HG02943 (cell line): Measurements from ENCODE around the gene NTF3.

ENCODE experiments used
- ATAC-seq: cut with Tn5 transposase; IDR thresholded peaks from one replicate; pipeline ENCODE4 v1.9.1; 2021; ENCODE audit warnings: mild to moderate bottlenecking, low read depth, moderate library complexity; ENCODE audit not compliant: unreplicated experiment

The NTF3 gene

DNA sequence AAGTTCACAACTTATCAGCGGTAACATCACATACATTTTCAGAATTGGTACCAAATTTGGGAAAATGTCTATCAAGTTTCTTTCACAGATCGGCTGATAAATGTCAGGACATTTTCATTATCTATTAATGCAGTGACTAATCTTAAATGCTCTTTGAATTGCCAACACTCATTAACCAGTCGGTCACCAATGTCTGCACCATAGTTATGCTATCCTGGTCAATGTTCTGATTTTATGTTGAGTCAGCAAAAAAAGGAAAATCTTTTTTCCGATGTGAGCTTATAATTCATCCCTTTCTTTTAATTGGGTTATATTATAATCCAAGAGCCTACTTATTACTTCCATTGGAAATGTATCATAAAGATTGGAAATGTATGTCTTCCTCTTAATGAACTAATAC, 77.2 kb downstream of the NTF3 start:
- ATAC-seq = no peak

DNA sequence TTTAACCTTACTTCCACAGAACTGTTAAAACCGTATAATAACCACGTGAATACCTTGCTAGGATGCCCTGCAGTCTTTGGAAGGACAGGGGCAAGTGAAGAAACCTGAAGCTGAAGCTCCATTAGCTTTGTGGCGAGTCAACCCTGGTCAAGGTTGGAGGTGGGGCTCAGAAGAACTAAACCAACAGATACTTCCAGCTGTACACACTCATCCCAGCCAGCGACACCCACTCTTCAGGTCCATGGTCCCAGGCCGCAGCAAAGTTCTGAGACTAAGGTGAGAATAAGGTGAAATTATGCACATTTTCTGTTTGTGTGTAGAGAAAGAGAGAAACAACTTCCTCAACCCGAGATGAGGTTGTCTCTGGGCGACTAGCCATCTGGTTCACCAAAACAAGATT, 77.6 kb downstream of the NTF3 start:
- ATAC-seq = no peak

DNA sequence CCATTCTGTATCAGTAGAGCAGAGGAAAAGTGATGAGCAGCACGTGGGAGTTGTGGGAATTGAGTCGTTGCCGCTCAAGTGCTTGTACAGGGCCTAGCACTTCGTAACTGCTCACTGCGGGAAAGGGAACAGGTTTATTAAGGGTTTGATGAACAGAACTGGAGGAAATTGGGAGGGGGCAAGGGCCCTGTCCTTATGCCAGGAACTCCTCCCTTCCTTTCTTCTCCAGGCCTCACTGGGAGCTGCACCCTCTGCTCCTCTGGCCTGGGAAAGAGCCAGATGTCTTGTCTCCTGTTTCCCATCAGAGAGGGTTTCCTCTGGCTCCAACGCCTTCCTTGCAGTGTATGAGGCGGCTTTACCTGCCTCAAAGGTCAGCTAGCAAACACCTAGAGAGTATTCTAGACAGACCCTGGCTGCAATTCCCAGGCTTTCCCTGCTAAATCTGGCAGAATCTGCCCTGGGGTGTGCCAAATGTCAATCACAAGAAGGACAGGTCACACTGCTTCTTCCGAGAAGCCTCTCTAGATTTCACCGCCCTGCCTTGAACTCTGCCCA, 78.4 kb downstream of the NTF3 start:
- no peak for ATAC-seq

DNA sequence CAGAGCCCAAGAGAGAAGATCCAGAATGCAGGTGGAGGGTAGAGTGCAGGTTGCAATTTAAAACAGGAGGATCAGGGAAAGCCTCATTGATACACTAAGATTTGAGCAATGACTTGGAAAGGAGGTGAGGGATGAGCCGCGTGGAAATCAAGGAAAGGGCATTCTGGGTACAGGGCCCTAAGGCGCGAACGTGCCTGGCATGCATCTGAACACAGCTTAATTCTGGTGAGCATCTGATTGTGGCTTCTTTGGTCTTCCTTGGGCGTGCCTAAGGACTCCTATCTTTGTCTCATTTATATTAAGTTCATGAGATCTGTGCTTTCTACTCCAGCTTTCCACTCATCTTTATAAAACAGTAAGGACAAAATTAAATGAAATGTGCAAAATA, 79.3 kb downstream of the NTF3 start:
- ATAC-seq = no peak

DNA sequence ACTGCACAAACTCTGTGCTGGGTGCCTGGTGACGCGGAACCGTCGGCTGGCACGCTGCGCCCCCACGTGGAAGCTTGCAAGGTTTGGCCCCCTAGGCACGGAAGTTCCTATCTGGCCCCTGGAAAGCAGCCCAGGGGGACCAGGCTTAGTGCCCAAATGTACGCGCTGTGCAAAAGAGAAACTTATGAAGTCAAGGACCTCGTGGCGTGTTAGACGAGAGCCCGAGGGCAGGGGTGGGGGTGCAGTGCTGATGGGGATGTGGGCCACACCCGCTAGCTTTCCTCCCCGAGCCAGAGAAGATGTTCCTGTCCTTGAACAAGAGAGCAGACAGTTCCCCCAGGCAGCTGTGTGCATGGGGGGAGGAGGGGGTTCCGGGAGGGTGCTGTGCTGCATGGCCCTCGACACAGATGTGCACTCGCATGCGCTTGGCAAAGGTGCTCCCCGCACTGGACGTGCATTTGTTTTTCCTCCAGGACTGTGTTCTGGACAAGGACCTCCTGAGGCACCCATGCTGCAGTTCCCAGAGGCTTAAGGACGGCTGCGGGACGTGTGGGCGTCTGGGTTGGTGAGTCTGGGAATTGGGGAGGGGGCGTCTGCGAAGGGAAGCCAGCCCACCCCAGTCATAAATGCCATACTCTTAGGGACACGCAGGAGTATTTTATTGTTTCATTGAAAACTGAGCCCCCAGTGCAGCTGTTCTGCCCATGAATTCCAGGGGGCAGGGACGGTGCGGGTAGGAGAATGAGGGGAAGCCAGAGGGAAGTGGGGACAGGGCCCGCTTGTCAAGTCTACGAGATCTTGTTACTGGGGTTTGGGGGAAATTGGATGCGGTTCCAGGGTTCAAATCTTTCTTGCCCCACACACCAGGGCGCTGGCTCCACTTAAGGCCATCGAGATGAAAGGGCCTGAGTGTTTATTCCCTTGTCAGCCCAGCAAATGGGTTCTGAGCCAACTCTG, 80.0 kb downstream of the NTF3 start:
- no peak for ATAC-seq

DNA sequence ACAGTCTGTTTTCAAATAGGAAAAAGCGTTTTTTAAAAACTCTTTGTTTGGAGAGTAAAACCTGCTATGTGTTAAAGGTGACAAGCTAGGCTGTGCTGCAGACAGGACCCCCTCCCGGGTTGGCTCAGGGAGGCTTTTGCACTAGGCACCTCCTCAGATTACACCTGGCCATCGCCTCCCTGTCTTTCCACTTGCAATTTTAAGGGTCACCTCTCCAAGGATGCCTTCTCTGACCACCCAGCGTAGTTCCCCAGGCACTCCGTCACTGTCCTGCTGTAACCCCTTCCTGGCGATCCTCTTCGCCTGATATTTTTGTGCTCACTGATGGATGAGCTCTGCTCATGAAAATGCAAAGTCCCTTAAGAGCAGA, 80.7 kb downstream of the NTF3 start:
- ATAC-seq = no peak

DNA sequence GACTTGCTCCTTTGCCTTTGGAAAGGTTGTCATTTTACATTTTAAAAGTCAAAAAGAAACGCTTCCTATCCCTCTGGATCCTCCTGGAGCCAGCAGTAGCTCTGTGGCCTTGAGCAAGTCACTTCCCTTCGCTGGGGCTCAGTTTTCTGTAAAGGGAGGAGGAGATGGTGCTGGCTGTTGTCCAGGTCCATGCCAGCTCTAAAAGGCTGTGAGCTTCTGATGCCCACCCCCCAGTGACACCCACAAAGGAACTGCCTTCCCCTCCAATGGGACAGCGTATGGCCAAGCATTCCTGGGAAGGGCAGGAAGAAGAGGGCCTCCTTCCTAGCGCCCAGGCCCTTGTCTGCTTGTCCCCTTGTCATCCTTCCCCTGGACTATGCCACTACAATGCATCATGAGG, 81.5 kb downstream of the NTF3 start:
- ATAC-seq = no peak

DNA sequence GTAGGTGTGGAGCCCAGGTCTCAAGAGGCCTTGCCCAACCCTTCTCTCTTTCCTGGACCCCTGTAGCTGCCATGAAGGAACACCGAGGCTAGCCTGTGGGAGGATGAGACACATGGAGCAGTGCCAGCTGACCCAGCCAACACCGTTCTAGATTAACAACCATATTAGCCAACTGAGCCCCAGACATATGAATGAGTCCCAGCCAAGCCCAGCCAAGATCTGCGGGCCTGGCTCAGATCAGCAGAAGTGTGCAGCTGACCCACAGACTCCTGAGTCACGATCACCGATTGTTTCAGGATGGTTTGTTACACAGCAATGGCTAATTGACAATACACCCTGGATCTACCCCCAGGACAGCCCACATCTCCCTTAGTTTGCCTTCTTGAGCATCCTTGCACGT, 82.1 kb downstream of the NTF3 start:
- ATAC-seq = no peak

DNA sequence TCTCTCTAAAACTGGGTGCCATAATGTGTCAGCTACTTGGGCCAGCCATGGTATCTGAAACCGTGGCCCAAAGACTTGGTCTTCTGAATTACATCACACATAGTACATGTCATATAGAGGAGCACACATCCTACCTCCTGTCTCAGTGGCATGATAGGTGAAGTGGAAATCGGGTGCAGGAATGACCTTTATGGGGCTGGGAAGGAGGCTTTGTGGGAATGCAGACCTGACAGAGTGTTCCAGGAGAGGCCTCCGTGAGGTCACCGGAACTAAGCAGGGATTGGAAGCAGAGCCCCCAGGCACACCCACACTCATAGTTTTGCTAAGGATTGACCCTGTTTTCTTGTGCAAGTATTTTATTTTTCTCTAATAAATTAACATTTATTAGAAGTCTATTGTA, 82.6 kb downstream of the NTF3 start:
- ATAC-seq = no peak

DNA sequence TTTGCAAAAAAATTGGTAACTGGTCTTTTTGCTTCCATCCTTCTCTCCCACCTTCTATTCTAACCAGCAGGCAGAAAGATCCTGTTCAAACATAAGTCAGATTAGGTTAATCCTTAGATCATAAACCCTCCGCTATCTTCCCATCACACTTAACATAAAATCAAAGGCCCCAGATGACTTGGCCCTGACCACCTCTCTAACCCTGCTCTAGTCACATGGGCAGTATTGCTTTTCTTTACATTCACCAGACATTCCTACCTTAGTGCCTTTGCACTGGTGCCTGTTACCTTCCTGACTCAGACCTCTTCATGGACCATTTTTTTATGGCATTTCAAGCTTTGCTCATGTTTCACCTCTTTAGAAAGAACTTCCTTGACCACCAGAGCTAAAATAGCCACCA, 83.5 kb downstream of the NTF3 start:
- no peak for ATAC-seq

DNA sequence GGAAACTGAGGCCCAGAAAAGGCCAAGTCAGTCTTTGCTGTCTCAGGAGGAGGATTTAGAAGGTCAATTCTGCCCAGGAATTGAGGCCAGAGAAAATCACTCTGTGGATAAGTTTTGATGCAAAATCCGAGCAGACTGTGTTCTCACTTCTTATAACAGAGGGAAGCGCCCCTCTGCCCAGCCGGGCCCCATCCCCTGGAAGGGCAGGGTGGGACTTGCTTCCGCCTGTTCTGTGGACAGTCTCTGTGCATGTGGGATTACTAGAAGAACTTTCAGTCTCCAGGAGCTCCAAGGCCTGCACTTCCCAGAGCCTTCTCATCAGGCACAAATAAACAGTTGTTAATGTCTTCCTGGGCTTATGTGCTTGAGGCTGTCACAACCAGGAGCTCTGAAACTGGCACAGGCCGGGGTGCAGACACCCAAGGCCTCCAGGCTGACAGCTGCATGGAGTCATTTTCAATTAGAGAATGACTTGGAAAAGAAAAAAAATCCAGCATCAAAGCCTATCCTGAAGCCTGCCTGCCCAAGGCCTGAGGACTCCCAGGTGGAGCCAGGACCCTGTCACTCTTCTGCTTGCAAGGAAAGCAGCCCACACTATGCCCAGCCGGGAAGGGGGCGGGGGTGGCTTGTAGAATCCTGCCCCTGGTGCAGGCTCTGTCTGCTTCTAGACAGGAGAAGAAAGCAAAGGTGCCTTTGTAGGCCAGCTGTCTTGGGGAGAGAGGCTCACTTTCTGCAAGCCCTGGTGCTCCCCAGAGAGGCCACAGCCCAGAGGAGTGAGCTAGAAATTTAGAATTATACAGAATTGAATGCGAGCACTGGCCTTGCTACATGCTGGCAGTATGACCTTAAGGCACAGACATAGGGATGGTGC, 84.7 kb downstream of the NTF3 start:
- no peak for ATAC-seq

DNA sequence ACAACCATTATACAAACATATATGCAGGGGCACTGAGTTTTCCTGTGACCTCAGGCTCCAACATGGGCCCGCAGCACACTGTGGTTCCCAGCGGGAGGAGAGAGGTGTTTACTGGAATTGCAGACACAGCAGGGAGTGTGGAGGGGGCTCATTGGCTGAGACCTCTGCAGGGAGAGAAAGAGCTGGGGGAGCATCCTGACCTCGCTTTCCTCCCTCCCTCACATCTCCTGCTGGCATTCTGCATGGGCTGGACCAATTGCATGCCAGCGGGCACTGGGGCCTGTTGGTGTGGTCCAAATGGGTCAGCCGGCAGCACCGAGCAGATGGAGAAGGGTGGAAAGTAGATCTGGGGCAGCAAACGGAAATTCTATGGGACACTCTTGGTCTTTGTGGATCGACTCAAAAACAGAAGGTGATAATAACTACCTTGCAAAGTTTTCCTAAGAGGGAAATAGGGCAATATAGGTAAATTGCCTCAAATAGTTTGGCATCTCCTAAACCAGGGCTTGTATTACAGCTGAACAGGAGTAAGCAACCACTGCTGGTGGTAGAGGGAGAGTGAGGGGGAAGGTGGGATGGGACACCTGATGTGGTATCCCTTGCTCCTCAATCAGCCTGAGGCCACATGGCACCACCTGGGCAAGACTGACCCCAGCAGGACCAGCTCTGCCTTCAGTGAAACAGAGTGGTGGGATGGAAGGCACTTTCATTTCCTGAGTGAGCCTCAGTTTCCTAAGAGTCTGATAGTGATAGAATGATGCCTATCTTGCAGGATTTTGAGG, 86.9 kb downstream of the NTF3 start:
- ATAC-seq = no peak

DNA sequence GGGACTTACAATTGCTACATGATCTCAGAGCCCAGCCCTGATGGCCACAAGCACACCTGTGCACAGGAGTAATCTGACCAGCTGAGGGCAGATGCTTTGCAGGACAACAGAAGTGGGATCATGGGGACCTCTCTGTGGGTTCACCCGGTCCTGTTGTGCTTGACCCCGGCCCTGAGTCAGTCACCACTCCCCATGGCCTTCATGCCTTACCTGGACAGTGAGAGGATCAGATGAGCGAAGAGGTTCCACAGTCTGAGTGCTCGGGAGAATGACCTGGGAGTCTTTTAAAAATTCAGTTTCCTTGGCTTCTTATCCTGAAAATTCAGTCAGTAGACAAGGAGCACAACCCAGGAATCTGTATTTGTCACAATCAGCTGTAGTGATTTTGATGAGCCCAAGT, 88.1 kb downstream of the NTF3 start:
- no peak for ATAC-seq

DNA sequence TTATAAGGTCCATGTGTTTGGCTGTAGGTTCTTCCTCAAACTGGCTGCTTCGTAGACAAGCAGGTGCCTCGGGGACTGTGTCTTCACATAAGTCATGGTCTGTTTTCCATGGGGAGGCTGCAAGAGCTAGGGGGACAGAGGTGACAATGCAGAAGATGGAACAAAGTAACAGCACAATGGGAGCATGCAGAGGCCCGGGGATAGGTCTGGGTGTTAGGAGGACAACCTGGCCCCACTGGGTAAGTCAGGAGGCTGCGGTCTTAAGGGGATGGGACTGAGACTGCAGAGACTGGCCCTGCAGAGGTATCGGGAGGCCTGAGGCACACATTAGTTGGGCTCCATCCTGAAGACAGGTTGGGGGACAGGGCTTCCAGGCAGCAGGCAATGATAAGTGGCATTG, 88.9 kb downstream of the NTF3 start:
- ATAC-seq = no peak

DNA sequence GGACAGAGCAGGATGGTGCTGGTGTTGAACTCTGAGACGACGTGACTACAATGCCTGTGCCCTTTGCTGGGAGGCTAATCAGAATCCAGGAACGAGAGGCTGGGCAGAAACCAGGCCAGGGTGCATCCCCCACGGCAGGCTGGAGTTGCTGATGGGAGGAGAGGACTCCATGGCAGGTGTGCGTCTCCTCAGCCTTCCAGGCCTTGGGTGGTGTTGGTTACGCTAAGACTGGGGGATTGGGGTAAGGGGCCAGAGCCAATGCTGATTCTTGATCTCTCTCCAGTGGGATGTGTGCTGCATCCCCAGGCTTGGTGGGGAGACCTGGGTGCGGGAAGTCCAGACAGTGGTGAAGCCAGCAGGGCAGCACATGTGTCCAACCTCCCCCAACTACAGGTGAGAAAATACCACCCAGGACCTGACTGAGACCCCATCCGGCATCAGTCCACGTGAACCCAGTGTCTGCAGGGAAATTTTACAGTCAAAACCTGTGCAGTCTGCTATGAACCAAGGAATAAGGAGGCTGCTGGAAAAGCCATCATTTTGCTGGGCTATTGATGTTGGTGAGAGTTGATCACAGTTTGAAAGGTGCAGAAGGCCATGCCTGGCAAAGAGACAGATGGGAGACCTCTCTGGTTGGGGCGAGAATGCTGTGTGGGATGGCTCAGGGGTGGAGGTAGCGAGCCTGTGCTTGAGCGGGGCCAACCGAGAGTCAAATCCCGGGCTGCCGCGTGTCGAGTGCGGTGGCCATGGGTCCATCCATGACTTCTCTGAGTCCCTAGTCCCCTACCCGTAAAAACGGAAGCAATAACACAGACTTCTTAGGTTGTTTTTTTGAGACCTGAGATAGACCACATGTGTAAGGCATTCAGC, 89.8 kb downstream of the NTF3 start:
- ATAC-seq = no peak

DNA sequence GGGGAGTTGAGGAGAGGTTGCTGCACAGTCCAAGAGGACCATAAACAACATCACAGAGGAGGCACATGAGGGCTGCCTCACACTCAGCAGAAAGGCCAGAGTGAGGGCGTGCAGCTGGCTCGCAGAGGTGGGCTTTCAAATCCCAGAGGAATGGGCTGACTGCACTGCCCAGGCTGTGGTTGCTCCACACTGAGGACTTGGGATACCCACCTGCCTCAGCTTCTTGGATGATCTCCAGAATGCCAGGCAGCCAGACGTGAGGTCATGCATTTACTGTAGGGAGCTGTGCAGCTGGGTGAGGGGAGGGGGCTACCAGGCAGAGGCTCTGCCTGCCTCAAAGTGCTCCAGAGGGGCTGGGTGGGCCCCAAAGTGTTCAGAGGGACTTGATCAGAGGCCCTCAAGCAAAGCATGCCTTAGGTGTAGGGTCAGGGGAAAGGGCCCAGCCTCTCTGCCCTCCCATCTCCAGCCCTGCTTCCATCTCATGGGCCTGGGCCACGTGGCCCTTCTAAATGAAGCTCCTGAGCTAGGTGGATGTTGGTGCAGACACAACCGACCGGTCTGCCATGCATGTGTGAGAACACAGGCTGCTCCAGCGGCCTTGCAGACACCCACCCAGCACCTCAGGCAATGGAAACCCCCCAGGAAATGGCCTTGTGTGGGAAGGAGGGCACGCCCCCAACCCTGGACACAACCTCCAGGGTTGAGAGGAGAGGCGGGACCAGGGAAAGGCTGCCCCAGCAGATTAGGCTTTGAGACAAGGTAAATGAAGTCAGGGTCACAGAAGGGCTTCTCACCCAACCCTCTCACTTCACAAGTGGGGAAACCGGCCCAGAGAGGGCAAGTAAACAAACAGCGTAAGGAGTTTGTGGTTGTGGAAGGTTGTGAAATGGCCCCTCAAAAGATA, 90.8 kb downstream of the NTF3 start:
- no peak for ATAC-seq

DNA sequence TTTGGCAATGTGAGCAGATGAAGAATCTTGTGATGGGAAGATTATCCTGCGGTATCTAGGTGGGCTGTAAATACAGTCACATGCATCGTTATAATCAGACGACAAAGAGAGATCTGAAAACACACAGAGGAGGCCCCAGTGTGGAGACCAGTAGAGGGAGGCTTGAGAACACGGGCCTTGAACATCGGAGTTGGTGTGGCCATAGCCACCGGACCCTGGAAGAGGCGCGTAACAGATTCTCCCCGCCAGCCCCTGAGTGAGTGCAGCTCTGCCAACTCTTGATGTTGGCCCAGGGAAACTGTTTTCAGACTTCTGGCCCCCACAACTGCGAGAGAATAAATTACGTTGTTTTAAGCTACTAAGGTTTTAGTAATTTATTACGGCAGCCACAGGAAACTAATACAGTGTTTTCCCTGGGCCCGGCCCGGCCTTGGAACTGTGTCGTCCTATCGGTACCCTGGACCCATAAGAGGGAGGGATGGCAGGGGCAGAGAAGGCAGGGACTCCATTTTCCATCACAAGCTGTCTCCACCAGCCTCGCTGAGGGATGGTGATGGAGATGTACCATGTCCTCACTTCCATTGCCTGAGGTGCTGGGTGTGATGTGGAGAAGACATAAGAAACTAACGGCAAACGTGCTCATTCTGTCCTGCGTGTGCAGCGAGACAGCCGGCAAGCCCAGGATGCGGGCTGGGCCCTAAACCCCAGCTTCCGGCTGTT, 91.6 kb downstream of the NTF3 start:
- ATAC-seq = no peak
